ENCODE data around the gene FABP7.

Gene FABP7

GRCh38 chr6:122758927-122759334 is 20.6 kb upstream of the FABP7 start:
- no peak for DNase-seq (ENCODE audit: low spot score)

GRCh38 chr6:122760330-122760729 is 19.2 kb upstream of the FABP7 start:
- no peak for DNase-seq (ENCODE audit: low spot score)

- no peak for DNase-seq (ENCODE audit: low spot score)
These were observed 13.3 kb upstream of the FABP7 start for GRCh38 chr6:122766256-122766655.

GRCh38 chr6:122770835-122771601 is 8.5 kb upstream of the FABP7 start:
- peak; percentile 14 for DNase-seq (ENCODE audit: low spot score)

GRCh38 chr6:122772724-122773415 is 6.6 kb upstream of the FABP7 start:
- DNase-seq (ENCODE audit: low spot score) = peak; percentile 2

- DNase-seq (ENCODE audit: low spot score) = no peak
These were observed 3.5 kb upstream of the FABP7 start for GRCh38 chr6:122775975-122776374.

GRCh38 chr6:122778302-122778701 is 1.2 kb upstream of the FABP7 start:
- no peak for DNase-seq (ENCODE audit: low spot score)

- no peak for DNase-seq (ENCODE audit: low spot score)
These were observed 393 bp upstream of the FABP7 start for GRCh38 chr6:122778985-122779661.

- no peak for DNase-seq (ENCODE audit: low spot score)
These were observed 598 bp downstream of the FABP7 start for GRCh38 chr6:122780114-122780513.

- no peak for DNase-seq (ENCODE audit: low spot score)
These were observed 2.2 kb downstream of the FABP7 start for GRCh38 chr6:122781716-122782115.

GRCh38 chr6:122783401-122783800 is 3.9 kb downstream of the FABP7 start:
- no peak for DNase-seq (ENCODE audit: low spot score)

- no peak for DNase-seq (ENCODE audit: low spot score)
These were observed 6.4 kb downstream of the FABP7 start for GRCh38 chr6:122785891-122786290.

- no peak for DNase-seq (ENCODE audit: low spot score)
These were observed 8.2 kb downstream of the FABP7 start for GRCh38 chr6:122787721-122788120.

GRCh38 chr6:122788208-122788607 is 8.7 kb downstream of the FABP7 start:
- DNase-seq (ENCODE audit: low spot score) = no peak

- no peak for DNase-seq (ENCODE audit: low spot score)
These were observed 9.2 kb downstream of the FABP7 start for GRCh38 chr6:122788663-122789181.

- peak; percentile 85 for DNase-seq (ENCODE audit: low spot score)
These were observed 9.9 kb downstream of the FABP7 start, which contains the start of gene SMPDL3A for GRCh38 chr6:122789182-122790027. Gene SMPDL3A (plus strand): TSS chr6:122789258. CDS start chr6:122789347, 89 bp downstream.

GRCh38 chr6:122790028-122790422 is 10.5 kb downstream of the FABP7 start:
- no peak for DNase-seq (ENCODE audit: low spot score)

GRCh38 chr6:122790423-122791309 is 11.2 kb downstream of the FABP7 start:
- peak; percentile 42 for DNase-seq (ENCODE audit: low spot score)

GRCh38 chr6:122791310-122791679 is 11.8 kb downstream of the FABP7 start:
- DNase-seq (ENCODE audit: low spot score) = peak; percentile 5

GRCh38 chr6:122792766-122793165 is 13.2 kb downstream of the FABP7 start:
- no peak for DNase-seq (ENCODE audit: low spot score)

- DNase-seq (ENCODE audit: low spot score) = no peak
These were observed 18.0 kb downstream of the FABP7 start for GRCh38 chr6:122797537-122797936.

Measured in kidney tubule cell (primary cell).